B cell (primary cell): Measurements from ENCODE around the gene TMEM41B. TPM values are rescaled to one million over a fixed set of nuclear protein-coding genes. Genes with fewer than 3 reads are reported as not detected.

Experiments used
- ATAC-seq: fragments of 200-7000 bp; cut with Tn5 transposase; one replicate; pipeline ENCODE4 v1.10.0; 2021; ENCODE audit warnings: low read depth, mild to moderate bottlenecking, moderate number of reproducible peaks, moderate library complexity
- CTCF ChIA-PET: fragments of 350-600 bp; sonication (Branson Sonifier 250); formaldehyde crosslinking; loops from one replicate; lab custom pipeline; 2021; ENCODE audit warnings: antibody characterized with exemption, inconsistent platforms; lab: Charles Lee
- POLR2A ChIA-PET: fragments of 350-600 bp; sonication (Branson Sonifier 250); formaldehyde crosslinking; loops from one replicate; lab custom pipeline; 2021; ENCODE audit warnings: antibody characterized with exemption; lab: Charles Lee
- DNase-seq: peaks from one replicate; pipeline ENCODE4 v3.0.0; 2013
- H2AFZ ChIP-seq: 2 replicates; pipeline ENCODE4 v1.6.1; 2012; ENCODE audit warnings: mild to moderate bottlenecking, low read depth, low read length; ENCODE audit not compliant: insufficient read depth, poor library complexity, severe bottlenecking
- H3K27ac ChIP-seq, 2 donors: 1 replicate in 1 of 2; 2 replicates in 1 of 2; pipeline ENCODE4 v1.5.1; 2012 to 2013; ENCODE audit warnings: low read length in 2 of 2, mild to moderate bottlenecking in 2 of 2, moderate library complexity in 1 of 2
- H3K27me3 ChIP-seq, 4 experiments: fragments of 200-600 bp in 1 of 4; sonication (generic) in 1 of 4; replicated peaks in 1 of 4; 1 replicate in 2 of 4; 2 replicates in 2 of 4; pipeline versions ENCODE4 v1.6.1 to v1.7.0; 2013 to 2016; ENCODE audit warnings: low read length in 3 of 4, mild to moderate bottlenecking in 2 of 4, mixed read lengths in 1 of 4, moderate library complexity in 1 of 4; ENCODE audit not compliant: insufficient read depth in 4 of 4, control insufficient read depth in 3 of 4; ENCODE audit errors: control extremely low read depth in 1 of 4
- H3K36me3 ChIP-seq, 2 experiments: replicated peaks in 1 of 2; 1 replicate in 1 of 2; 2 replicates in 1 of 2; pipeline versions ENCODE4 v1.6.1 to v1.7.1; 2013; ENCODE audit warnings: low read length in 1 of 2; ENCODE audit not compliant: insufficient read depth in 2 of 2, control insufficient read depth in 1 of 2; ENCODE audit errors: control extremely low read depth in 1 of 2, extremely low read depth in 1 of 2
- H3K4me1 ChIP-seq, 2 donors: fragments of 200-600 bp in 1 of 2; sonication (generic) in 1 of 2; 1 replicate in 1 of 2; 2 replicates in 1 of 2; pipeline versions ENCODE4 v1.5.1 to v1.6.1; 2013 to 2017; ENCODE audit warnings: low read length in 2 of 2; ENCODE audit not compliant: control insufficient read depth in 2 of 2, insufficient read depth in 2 of 2
- H3K4me2 ChIP-seq: replicated peaks from 2 replicates; pipeline ENCODE3; 2012; ENCODE audit warnings: mild to moderate bottlenecking, low read depth, low read length; ENCODE audit not compliant: poor library complexity, severe bottlenecking
- H3K4me3 ChIP-seq, 5 experiments: fragments of 200-600 bp in 1 of 5; sonication (generic) in 1 of 5; 1 replicate in 3 of 5; 2 replicates in 2 of 5; pipeline versions ENCODE4 v1.5.1 to v1.7.0; 2011 to 2016; ENCODE audit warnings: low read length in 4 of 5, mild to moderate bottlenecking in 4 of 5, low read depth in 2 of 5, control low read depth in 1 of 5, moderate library complexity in 1 of 5; ENCODE audit not compliant: insufficient read depth in 1 of 5; ENCODE audit errors: control extremely low read depth in 1 of 5, extremely low read depth in 1 of 5
- H3K79me2 ChIP-seq: fragments of 200-600 bp; sonication (generic); one replicate; pipeline ENCODE4 v1.6.0; 2016; ENCODE audit warnings: low read length; ENCODE audit not compliant: control insufficient read depth, insufficient read depth
- H3K9ac ChIP-seq: fragments of 200-600 bp; sonication (generic); 2 replicates; pipeline ENCODE4 v1.6.1; 2017; ENCODE audit warnings: mild to moderate bottlenecking, low read length, moderate library complexity
- H3K9me3 ChIP-seq, 3 donors: one replicate each; pipeline versions ENCODE4 v1.6.1 to v1.7.1; 2013; ENCODE audit warnings: low read length in 2 of 3; ENCODE audit not compliant: control insufficient read depth in 2 of 3, insufficient read depth in 1 of 3; ENCODE audit errors: control extremely low read depth in 1 of 3
- H4K20me1 ChIP-seq: 2 replicates; pipeline ENCODE4 v1.6.0; 2012; ENCODE audit warnings: mild to moderate bottlenecking, low read length; ENCODE audit not compliant: insufficient read depth, control insufficient read depth, poor library complexity, severe bottlenecking
- H3K27ac Mint-ChIP-seq: one replicate; pipeline ENCODE4 v1.8.0; 2021; ENCODE audit warnings: mixed read lengths
- H3K27me3 Mint-ChIP-seq: one replicate; pipeline ENCODE4 v1.8.0; 2021; ENCODE audit warnings: mixed read lengths
- H3K4me1 Mint-ChIP-seq: one replicate; pipeline ENCODE4 v1.8.0; 2021; ENCODE audit warnings: mixed read lengths
- H3K4me3 Mint-ChIP-seq: one replicate; pipeline ENCODE4 v1.8.0; 2021; ENCODE audit warnings: mixed read lengths
- H3K9me3 Mint-ChIP-seq: one replicate; pipeline ENCODE4 v1.8.0; 2022; ENCODE audit warnings: mixed read lengths; ENCODE audit not compliant: insufficient read depth
- EZH2 ChIP-seq: IDR thresholded peaks from 2 replicates; pipeline ENCODE4 v1.6.1; 2012; ENCODE audit warnings: borderline replicate concordance, low read depth, mild to moderate bottlenecking, moderate library complexity, low read length; ENCODE audit not compliant: insufficient read depth, poor library complexity, severe bottlenecking
- WGBS: methylation state at CpG from one replicate; pipeline ENCODE4 v1.1.5; 2013; ENCODE audit warnings: missing lambda C conversion rate; ENCODE audit not compliant: insufficient coverage; 5-methylcytosine and 5-hydroxymethylcytosine counted together
- intact Hi-C: fragments of 100-400 bp; cut with micrococcal nuclease; formaldehyde crosslinking; loops from one replicate; pipeline ENCODE4 v1.10.0; 2022
- polyA minus RNA-seq: library from RNA; depleted of rRNA, polyadenylated mRNA; stranded (reverse); fragments of >200 nt; gene quantifications from 2 replicates; pipeline ENCODE4 v1.2.3, GENCODE V29; 2012
- polyA plus RNA-seq: library from polyadenylated mRNA; depleted of rRNA; stranded (reverse); fragments of >200 nt; gene quantifications from 2 replicates; pipeline ENCODE4 v1.2.3, GENCODE V29; 2012
- total RNA-seq, 2 donors: library from RNA; stranded (reverse); fragments of 120-200 nt in 1 of 2; gene quantifications; 1 replicate in 1 of 2; 2 replicates in 1 of 2; pipeline versions ENCODE4 v1.2.3 to v1.2.4, GENCODE V29; 2013 to 2022
- TF ChIP-seq, protein P1 (sequence below): fragments of 200-600 bp; IDR thresholded peaks from one replicate; pipeline ENCODE4 v1.8.0; 2022; ENCODE audit warnings: antibody characterized with exemption, mild to moderate bottlenecking

Gene TMEM41B, protein sequence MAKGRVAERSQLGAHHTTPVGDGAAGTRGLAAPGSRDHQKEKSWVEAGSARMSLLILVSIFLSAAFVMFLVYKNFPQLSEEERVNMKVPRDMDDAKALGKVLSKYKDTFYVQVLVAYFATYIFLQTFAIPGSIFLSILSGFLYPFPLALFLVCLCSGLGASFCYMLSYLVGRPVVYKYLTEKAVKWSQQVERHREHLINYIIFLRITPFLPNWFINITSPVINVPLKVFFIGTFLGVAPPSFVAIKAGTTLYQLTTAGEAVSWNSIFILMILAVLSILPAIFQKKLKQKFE
- total RNA-seq (38.5 and 43.9 TPM in 2 replicates), polyA plus RNA-seq (16.1 and 21.1 TPM in 2 replicates), polyA minus RNA-seq (18.1 and 26.8 TPM in 2 replicates)
- 25.1 TPM for total RNA-seq (2013)

DNA sequence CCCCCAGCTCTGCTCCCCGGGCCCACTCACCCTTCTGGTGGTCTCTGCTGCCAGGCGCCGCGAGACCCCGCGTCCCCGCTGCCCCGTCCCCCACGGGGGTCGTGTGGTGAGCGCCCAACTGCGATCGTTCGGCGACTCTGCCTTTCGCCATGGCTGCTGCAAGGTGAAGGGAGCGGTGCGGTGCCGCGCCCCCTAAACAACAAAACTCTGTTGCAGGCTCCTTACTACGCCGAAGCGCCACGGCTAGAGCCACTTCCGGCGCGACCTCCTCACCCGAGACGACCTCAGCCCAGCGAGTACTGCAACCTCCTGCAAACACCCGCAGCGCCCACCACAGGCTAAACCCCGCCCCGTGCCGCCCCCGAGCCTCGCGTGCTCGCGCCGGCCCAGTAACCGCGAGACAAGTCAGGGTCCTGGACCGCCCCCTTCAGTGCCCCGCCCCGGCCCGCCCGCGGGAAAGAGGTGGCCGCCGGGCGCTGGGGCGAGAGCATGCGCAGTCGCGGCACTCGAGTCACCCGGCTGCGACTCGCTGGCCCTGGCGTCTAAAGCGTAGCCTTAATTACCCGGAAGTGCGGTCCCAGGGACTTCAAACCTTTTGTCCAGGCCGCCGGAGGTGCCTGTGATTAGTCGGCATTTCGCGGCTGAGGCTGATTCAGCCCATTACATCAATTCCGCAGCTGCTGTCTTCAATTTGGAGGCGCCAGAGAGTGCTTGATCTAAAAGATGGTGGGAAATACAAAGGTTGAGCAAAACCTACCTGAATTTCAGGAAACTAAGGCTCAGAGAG is at the start of gene TMEM41B:
Gene TMEM41B (minus strand): TSS at position 303 of the 787 bp plus-strand sequence. CDS start 152 bp downstream, at position 151.
- DNase-seq, result peak; percentile 98
- H3K9ac ChIP-seq, result peak within 1 kb of the TSS; percentile 90
- peaks cover 0 to 3% of the 10 kb centered on the region in 2 experiments for H3K36me3 ChIP-seq
- intact Hi-C loops, result loop anchor here (1.0 to 10.0 kb wide), 7 partner anchors 49 to 990 kb away; partner anchors contain the start of genes ADM, DENND5A and IPO7
- Mint-ChIP-seq H3K27ac (peak within 1 kb of the TSS; percentile 99), H3K27me3 (peaks cover 1% of the 10 kb centered on the region), H3K4me1 (peaks cover 42% of the 10 kb centered on the region), H3K4me3 (peak within 1 kb of the TSS; percentile 100), H3K9me3 (no peaks in the 10 kb centered on the region)
- H3K4me1 ChIP-seq, result peaks cover 14 to 17% of the 10 kb centered on the region in 2 donors
- ChIA-PET CTCF (interaction anchor here (0.7 to 1.5 kb wide), 3 partner anchors 68 to 72 kb away, joined by 3 read pairs; no protein-coding TSS in a partner anchor), POLR2A (interaction anchor here (0.6 to 1.6 kb wide), 5 partner anchors 37 to 418 kb away, joined by 3 to 10 read pairs (median 3); partner anchors contain the start of gene ZNF143)
- H3K9me3 ChIP-seq, result peaks cover 0 to 4% (median 0%) of the 10 kb centered on the region in 3 donors
- H3K4me3 ChIP-seq, result peak within 1 kb of the TSS; percentile 81 to 94 (median 86)
- under 1% methylated on average over 71 of the region's 71 CpGs for WGBS
- H3K27ac ChIP-seq, result peak within 1 kb of the TSS; percentile 82 to 92
- H4K20me1 ChIP-seq, result peaks cover 13% of the 10 kb centered on the region
- no peak for TF ChIP-seq EZH2
- TF ChIP-seq, protein P1, sequence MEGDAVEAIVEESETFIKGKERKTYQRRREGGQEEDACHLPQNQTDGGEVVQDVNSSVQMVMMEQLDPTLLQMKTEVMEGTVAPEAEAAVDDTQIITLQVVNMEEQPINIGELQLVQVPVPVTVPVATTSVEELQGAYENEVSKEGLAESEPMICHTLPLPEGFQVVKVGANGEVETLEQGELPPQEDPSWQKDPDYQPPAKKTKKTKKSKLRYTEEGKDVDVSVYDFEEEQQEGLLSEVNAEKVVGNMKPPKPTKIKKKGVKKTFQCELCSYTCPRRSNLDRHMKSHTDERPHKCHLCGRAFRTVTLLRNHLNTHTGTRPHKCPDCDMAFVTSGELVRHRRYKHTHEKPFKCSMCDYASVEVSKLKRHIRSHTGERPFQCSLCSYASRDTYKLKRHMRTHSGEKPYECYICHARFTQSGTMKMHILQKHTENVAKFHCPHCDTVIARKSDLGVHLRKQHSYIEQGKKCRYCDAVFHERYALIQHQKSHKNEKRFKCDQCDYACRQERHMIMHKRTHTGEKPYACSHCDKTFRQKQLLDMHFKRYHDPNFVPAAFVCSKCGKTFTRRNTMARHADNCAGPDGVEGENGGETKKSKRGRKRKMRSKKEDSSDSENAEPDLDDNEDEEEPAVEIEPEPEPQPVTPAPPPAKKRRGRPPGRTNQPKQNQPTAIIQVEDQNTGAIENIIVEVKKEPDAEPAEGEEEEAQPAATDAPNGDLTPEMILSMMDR, result no peak
- H2AFZ ChIP-seq, result peak within 1 kb of the TSS; percentile 100
- peak; percentile 97 for ATAC-seq
- peak within 1 kb of the TSS; percentile 74 for H3K4me2 ChIP-seq
- peaks cover 53% of the 10 kb centered on the region for H3K79me2 ChIP-seq
- no peaks in the 10 kb centered on the region for H3K27me3 ChIP-seq
